GM10266 (cell line): ENCODE data around the gene EDN3.
"Not testable (repeated sequence)": the region's sequence is repeated elsewhere in the genome, so short reads cannot be mapped to it uniquely, and the experiment has no call there.

Experiments used
- DNase-seq: peaks from one replicate; pipeline ENCODE4 v3.0.0; 2012; ENCODE audit errors: extremely low spot score
- TF ChIP-seq, protein P1 (sequence below): IDR thresholded peaks from 2 replicates; pipeline ENCODE4 v1.5.1; 2012; ENCODE audit warnings: mild to moderate bottlenecking, low read depth; ENCODE audit not compliant: control insufficient read depth, insufficient read depth; ENCODE audit errors: missing control alignments

The EDN3 gene

DNA sequence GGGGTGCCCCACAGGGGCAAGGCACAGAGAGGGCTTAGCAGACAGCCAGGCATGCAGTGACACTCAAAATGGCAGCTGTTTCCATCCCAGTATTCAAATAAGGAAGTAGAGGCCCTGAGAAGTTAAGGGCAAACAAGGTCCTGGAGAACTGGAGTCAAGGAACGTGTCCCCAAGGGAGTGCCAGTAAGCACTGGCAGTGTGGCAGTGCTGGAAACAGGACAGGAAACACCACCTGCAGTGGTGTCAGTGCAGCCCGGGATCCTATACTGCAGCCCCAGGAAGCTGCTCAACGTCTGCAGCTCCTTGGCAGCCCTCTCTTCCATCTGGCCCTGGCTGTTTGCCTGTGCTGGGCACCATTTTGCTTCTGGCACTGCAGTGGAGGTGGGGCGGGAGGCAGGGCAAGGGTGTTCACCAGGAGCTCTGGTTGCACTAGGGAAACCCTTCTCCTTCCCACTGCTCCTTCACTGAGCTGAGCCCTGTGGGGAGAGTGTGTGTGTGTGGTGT lies 56.3 kb downstream of the EDN3 start:
- DNase-seq, result no peak
- TF ChIP-seq, protein P1, sequence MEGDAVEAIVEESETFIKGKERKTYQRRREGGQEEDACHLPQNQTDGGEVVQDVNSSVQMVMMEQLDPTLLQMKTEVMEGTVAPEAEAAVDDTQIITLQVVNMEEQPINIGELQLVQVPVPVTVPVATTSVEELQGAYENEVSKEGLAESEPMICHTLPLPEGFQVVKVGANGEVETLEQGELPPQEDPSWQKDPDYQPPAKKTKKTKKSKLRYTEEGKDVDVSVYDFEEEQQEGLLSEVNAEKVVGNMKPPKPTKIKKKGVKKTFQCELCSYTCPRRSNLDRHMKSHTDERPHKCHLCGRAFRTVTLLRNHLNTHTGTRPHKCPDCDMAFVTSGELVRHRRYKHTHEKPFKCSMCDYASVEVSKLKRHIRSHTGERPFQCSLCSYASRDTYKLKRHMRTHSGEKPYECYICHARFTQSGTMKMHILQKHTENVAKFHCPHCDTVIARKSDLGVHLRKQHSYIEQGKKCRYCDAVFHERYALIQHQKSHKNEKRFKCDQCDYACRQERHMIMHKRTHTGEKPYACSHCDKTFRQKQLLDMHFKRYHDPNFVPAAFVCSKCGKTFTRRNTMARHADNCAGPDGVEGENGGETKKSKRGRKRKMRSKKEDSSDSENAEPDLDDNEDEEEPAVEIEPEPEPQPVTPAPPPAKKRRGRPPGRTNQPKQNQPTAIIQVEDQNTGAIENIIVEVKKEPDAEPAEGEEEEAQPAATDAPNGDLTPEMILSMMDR, result no peak

DNA sequence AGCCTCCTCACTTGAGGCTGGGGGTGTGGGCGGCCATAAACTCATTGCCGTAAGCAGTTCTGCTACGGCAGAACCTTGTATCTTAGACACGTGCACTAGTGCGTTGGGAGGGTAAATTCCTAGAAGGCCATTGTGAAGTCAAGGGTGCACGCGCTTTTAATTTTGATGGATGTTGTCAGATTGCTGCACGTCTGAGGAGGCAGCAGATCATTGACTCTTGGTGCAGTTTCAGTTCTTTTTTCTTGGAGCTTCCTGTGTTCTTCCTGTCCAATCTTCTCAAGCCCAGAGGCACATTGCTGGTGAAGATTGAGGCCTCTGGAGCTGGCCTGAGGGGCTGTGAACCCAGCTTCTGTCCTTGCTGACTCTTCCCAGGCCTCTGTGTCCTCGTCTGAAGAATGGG lies 58.4 kb downstream of the EDN3 start:
- not testable (repeated sequence) for DNase-seq

DNA sequence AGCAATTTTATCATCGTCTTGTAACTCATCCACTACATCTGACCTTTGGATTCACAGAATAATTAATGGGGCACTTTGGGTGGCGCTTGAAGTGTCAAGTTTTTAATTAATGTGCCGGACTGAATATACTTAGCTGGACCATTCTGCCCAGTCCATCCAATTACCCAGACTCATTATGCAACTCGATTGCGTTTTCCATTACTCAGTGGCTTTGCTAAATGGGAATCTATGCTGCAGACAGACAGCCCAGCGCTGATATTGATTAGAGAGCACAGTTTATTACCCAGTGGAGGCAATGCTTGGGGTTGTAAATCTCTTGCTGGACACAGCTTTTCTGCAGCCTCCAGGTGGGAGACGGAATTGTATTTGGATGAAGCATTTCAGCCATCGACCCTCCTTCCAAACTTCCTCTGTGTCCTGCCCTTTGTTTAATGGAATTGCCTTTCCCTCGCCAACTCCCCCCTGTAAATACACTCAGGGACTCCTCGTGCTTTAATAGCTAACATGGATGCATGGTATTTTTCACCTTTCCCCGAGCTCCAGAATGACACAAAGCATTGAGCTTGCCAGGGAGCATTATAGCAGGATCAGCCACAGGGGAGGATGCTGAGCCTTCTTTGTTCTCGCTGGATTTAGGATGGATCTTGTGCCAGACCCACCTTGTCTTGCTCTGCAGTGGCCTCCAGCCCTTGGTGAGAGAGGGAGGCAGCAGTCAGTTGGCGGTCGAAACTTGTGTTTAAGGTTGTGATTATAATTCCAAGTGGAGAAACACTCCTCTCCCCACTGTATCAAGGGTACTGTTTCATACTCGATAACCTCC lies 59.7 kb downstream of the EDN3 start:
- no peak for DNase-seq
- TF ChIP-seq, protein P1, result no peak

DNA sequence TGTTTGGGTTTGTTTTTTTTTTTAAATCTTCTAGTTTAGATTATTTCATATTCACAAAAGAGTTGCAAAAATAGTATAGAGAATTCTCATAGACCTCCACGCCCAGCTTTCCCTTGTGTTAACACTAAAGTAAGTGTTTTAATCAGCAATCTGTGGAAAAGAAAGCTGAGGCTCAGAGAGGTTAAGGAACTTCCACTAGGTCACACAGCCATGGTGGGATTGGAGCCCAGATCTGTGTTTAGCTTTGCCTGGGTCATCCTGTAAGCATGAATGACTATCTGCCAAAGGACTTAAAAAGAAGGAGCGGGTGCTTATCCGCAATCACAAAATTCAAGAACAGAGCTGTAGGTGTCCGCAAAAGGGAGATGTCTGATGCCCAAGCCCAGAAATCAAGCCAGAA lies 60.5 kb downstream of the EDN3 start:
- TF ChIP-seq, protein P1, result no peak
- DNase-seq, result no peak

DNA sequence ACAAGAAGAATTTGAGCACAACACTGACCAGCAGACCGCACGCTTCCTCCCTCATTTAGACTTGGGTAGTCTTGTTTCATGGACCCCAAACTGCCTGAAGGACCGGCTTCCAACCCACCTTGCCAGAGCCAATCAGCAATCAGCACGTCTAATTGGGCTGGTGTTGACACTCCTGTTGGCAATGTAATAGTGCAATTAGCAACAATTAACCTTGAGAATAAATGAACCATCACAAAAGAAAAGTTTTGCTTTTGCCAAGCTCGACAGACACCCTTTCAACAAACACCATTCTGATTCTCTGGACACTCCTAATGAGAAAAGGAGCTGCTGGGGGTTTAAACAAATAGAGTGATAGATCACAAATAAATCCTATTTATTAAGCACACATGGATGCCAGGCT lies 61.0 kb downstream of the EDN3 start:
- TF ChIP-seq, protein P1, result no peak
- no peak for DNase-seq

DNA sequence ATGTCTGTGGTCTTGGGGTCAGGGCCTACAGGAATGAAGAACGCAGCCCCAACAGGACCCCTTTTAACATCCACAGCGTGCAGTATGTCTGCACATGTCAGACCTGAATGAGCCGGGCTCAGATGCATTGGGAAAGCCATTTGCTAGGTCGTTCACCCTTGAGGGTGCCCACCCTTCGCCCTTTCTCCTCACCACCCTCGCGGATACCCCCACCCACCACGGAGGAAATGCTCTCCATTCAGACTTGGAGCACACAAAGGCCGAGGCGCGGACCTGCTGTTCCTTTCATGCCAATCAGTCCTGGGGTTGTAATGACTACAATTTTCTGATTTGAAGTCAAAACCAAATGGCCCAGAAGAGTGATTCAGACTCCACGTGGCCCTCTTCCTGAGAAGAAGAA lies 62.7 kb downstream of the EDN3 start:
- TF ChIP-seq, protein P1, result no peak
- no peak for DNase-seq

DNA sequence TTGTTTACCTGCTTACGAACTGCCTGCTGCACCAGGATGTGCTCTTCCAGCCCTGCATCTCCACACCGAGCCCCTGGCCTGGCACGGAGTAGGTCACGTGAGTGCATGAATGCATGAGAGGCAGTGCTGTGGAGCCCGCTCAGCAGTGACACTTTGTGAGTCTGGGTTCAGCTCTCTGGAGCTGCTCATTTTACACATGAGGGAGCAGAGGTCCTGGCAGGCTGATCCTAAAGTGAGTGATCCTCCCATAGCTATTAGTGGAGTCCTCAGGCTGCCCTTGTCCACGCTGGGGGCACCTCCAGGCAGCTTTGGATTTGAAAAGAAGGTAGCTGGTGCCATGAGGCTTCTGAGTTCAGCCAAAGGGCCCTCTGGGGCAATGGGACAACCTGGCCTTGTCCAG lies 64.2 kb downstream of the EDN3 start:
- TF ChIP-seq, protein P1, result no peak
- DNase-seq, result no peak
